HG02943 (cell line): ENCODE measurements around the gene PIGQ.
"Not testable (repeated sequence)": the region's sequence is repeated elsewhere in the genome, so short reads cannot be mapped to it uniquely, and the experiment has no call there.

ENCODE experiments used
- ATAC-seq: cut with Tn5 transposase; IDR thresholded peaks from one replicate; pipeline ENCODE4 v1.9.1; 2021; ENCODE audit warnings: mild to moderate bottlenecking, low read depth, moderate library complexity; ENCODE audit not compliant: unreplicated experiment

PIGQ gene

GRCh38 chr16:597655-598054 lies 27.9 kb downstream of the PIGQ start:
- ATAC-seq: not testable (repeated sequence)

DNA sequence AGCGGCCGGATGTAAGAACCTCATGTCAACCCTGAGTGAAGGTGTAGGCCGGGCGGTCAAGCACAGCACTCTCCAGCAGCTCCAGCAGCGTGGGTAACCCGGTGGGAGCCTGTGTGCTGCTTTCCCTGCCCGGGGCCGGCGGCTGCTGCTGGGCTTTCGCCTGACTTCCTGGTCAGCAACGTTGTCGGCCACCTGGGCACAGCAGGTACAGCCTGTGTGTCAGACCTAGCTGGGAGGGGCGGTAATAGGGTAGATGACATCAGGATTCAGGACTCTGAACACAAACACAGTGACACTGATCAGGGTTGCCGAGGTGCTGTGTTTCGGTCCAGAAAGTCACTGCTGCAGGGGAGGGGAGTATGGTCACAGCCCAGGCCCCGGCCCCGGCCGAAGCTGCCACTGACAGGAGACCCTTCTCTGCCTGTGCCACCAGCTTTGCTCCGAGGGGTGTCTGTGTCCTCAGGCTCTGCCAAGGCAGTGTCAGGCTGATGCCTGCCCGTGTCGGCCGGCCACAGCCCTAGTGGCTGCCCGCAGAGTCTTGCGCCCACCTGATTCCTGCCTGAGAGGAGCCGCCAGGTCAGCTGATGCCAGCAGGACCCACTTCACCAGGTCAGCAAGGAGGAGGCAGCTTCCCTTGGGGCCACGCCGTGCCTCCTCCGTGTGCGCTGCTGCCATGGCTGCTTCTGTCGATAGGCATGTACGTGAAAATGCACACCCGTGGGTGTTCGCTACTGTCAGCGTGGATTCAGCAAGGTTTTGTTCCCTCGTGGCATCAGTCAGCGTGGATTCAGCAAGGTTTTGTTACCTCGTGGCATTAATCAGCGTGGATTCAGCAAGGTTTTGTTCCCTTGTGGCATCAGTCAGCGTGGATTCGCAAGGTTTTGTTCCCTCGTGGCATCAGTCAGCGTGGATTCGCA lies 29.3 kb downstream of the PIGQ start:
- no peak for ATAC-seq

- no peak for ATAC-seq
Measured at GRCh38 chr16:600781-601180, 31.0 kb downstream of the PIGQ start.

GRCh38 chr16:603933-604332 lies 34.2 kb downstream of the PIGQ start:
- no peak for ATAC-seq

GRCh38 chr16:606656-607307 lies 37.0 kb downstream of the PIGQ start:
- ATAC-seq: no peak

- ATAC-seq: no peak
Measured at GRCh38 chr16:608019-608418, 38.3 kb downstream of the PIGQ start.

GRCh38 chr16:609316-609715 lies 39.5 kb downstream of the PIGQ start:
- no peak for ATAC-seq

DNA sequence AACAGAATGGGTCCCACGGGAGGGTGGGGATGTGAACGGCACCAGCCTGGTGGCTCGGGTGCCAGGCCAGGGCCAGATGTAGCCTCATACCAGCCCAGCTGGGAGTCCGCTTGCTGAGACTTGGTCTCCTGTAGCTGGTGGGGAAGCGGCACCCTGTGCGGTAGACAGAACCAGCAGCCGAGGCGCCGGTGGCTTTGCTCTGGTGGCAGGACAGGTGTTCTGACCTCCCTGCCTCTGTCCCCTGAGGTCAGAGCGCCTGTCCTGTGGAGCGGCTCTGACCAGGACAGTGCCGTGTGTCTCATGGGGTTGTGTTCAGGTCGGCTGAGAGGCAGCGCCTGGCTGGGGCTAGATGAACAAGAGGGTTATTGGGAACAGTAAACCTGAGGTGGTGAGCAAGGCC lies 40.2 kb downstream of the PIGQ start:
- ATAC-seq: no peak

DNA sequence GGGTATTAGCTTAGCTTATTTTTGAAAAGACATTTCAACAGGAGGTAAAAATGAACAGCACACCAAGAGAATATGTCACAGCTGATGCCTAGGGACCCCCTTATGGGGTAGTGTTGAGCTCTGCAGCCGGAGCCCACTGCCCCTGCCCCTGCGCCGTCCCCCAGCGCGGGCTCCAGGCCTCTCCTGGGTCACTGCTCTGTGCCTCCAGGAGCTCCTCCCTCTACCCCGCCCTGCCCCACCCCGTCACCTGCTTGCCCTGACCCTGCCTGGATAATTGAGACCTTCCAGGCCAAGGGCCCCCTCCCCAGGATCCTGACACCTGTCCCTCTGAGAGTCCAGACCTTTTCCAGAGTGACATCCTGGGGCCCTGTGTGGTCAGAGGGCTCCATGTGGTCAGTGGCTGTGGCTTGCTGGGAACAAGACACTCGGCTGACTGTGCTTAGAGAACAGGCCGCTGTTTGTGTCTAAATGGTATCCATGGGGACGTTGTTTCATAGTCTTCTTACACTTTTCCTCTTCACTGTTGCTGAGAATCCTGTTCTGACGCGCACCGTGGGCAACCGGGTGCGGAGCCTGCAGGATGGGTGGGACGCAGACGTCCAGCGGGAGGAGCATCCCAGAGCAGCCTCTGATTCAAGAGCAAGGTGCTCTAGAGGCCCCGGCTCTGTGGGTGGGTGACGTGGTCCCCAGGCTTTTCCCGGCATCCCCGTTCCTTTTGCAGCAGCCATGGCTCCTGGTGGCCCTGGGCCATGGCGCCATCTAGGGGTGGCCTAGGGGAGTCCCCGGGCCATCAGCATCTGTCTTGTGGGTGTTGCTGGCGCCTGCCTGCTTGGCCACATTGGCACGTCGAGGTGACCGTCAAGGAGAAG lies 41.0 kb downstream of the PIGQ start:
- no peak for ATAC-seq

- no peak for ATAC-seq
Measured at GRCh38 chr16:615122-615521, 45.4 kb downstream of the PIGQ start.

- ATAC-seq: no peak
Measured at GRCh38 chr16:616733-617586, 47.2 kb downstream of the PIGQ start.

DNA sequence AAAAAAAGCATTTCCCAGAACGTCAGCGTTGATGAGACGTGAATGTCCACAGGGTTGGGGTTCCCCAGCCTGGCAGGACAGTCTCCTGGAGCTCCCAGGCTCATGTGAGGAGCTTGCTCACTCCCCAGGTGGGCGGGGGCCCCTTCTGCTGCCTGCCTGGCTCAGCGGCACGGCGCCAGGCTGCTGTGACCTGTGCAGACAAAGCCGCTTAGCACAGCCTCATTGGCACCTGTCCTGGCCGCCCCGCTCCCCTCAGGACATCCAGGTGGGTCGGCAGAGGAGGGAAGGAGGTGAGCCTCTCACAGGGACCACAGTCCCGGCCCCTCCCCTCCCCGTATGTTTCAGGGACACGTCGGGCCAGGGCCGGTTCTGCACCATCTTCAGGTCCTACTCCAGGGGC lies 48.1 kb downstream of the PIGQ start:
- ATAC-seq: no peak

DNA sequence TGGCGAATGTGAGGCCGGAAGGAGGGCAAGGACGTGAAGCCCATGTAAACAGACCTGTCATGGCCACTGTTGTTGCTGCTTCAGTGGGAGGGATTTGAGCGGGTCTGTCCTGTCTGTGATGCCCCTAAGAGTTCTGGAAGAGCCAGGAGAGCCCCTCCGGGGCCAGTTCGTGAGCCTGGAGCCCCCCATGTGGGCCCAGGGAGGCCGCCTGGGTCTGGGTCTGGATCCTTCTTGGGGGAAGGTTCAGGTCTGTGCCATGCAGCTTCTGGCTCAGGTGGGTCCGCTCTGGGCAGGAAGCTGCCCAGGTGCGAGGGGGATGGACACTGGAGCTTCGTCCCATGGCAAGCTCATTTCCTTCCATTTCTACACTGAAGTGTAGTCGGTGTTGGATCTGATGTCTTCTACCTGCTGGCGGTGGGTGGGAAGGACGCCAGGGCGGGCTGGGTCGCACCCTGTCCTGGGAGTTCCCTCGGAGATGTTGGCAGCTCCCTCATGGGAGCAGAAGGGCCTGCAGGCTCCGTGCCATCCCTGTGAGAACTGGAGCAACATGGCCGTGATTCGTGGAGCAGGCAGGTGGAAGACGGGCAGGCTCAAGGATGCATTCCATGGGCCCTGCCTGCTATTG lies 49.8 kb downstream of the PIGQ start:
- no peak for ATAC-seq

GRCh38 chr16:620700-621525 lies 51.1 kb downstream of the PIGQ start:
- ATAC-seq: no peak

DNA sequence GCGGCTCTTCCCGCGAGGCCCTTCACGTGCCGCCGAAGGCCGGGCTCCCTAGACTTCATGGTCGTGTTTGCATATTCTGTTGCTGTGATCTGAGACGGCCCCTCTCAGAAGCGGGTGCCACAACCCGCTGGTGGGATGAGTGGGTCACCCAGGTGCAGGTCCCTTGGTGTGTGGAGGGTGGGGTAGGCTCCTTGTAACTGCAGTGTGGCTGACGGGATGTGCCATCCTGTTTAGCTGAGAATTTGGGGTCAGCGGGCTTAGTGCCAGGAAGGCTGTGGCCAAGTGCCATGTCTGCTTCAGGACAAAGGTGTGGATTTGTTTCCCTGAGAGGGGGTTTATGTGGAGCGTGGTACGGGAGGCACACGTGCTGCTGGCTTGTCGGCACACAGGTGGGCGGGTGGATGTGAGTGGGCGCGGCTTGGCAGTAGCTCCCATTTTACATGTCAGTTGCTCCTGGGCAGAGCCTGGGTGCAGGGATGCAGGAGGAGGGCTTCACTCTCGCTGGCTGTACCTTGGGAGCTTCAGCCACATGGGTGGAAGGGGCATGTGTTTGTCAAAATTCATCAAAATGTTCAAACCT lies 51.8 kb downstream of the PIGQ start:
- ATAC-seq: no peak

DNA sequence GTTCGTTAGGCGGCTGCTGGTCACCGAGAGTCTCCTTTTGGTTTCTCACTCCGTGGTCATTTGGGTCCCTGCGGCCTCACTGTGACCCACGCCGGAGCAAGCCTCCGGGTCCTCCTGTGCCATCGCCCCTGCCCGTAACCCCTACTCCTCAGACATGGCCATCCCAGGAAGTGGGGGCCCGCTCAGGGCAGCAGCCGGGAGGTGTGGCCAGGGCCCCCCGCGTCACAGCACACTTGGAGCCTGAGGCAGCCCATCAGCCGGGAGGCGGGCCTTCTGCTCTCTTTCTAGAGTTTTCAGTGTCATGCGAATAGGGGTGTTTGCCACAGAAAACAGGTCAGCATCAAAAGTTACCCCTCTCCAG lies 53.1 kb downstream of the PIGQ start:
- ATAC-seq: no peak

GRCh38 chr16:624526-625070 lies 54.8 kb downstream of the PIGQ start:
- no peak for ATAC-seq
